PC-9 (cell line): ENCODE results near the gene SLC17A7. TPM values are rescaled to one million over a fixed set of nuclear protein-coding genes. Genes with fewer than 3 reads are reported as not detected.

Experiments
- BruUV-seq: library from RNA; stranded (reverse); fragments of 400-500 nt; replicated peaks from 2 replicates; lab custom pipeline; 2021; lab: Mats Ljungman, UMichigan
- CTCF ChIA-PET: fragments of 300-600 bp; sonication (Branson Sonifier 250); formaldehyde crosslinking; loops from one replicate; lab custom pipeline; 2022; ENCODE audit warnings: antibody characterized with exemption; lab: Charles Lee
- POLR2A ChIA-PET: fragments of 300-600 bp; sonication (Branson Sonifier 250); formaldehyde crosslinking; loops from one replicate; lab custom pipeline; 2022; ENCODE audit warnings: antibody characterized with exemption; ENCODE audit not compliant: unreplicated experiment; lab: Charles Lee
- DNase-seq, 2 experiments: peaks; one replicate each; pipeline versions ENCODE4 v3.0.0 to v3.0.0-alpha.2; 2015 to 2022; ENCODE audit warnings: mixed read lengths in 1 of 2
- H2AFZ ChIP-seq: fragments of 200-600 bp; sonication (generic); 2 replicates; pipeline ENCODE4 v1.8.1; 2017; ENCODE audit warnings: antibody characterized with exemption
- H3F3A ChIP-seq: fragments of 200-600 bp; sonication (generic); 2 replicates; pipeline ENCODE4 v1.8.1; 2017; ENCODE audit warnings: antibody characterized with exemption, mild to moderate bottlenecking, low read depth; ENCODE audit not compliant: insufficient read depth
- H3K27ac ChIP-seq: fragments of 200-600 bp; sonication (generic); 2 replicates; pipeline ENCODE4 v1.6.1; 2016; ENCODE audit warnings: mixed run types
- H3K27me3 ChIP-seq: fragments of 200-600 bp; sonication (generic); 2 replicates; pipeline ENCODE4 v1.6.1; 2016; ENCODE audit warnings: low read depth, mixed run types; ENCODE audit not compliant: insufficient read depth
- H3K36me3 ChIP-seq: fragments of 200-600 bp; sonication (generic); 2 replicates; pipeline ENCODE4 v1.6.1; 2016; ENCODE audit warnings: low read depth, mixed run types
- H3K4me1 ChIP-seq: fragments of 200-600 bp; sonication (generic); replicated peaks from 2 replicates; pipeline ENCODE4 v1.6.1; 2016; ENCODE audit warnings: mixed run types; ENCODE audit not compliant: insufficient read depth
- H3K4me2 ChIP-seq: fragments of 200-600 bp; sonication (generic); 2 replicates; pipeline ENCODE4 v1.6.1; 2017; ENCODE audit warnings: mixed run types
- H3K4me3 ChIP-seq: fragments of 200-600 bp; sonication (generic); 2 replicates; pipeline ENCODE4 v1.6.1; 2016; ENCODE audit warnings: mixed run types
- H3K79me2 ChIP-seq: fragments of 200-600 bp; sonication (generic); 2 replicates; pipeline ENCODE4 v1.6.1; 2017; ENCODE audit warnings: low read depth, mixed run types
- H3K9me2 ChIP-seq: fragments of 200-600 bp; sonication (generic); 2 replicates; pipeline ENCODE4 v1.8.1; 2017; ENCODE audit warnings: mild to moderate bottlenecking; ENCODE audit not compliant: insufficient read depth
- H3K9me3 ChIP-seq: fragments of 200-600 bp; sonication (generic); 2 replicates; pipeline ENCODE4 v1.8.1; 2016; ENCODE audit warnings: low read depth; ENCODE audit not compliant: insufficient read depth
- H4K20me1 ChIP-seq: fragments of 200-600 bp; sonication (generic); 2 replicates; pipeline ENCODE4 v1.8.1; 2017; ENCODE audit not compliant: insufficient read depth
- CTCF ChIP-seq: fragments of 200-600 bp; sonication (generic); conservative IDR thresholded peaks from 2 replicates; pipeline ENCODE4 v1.6.1; 2017; ENCODE audit warnings: mixed run types, antibody characterized with exemption, mild to moderate bottlenecking, moderate library complexity
- EZH2 ChIP-seq: fragments of 200-600 bp; sonication (generic); IDR thresholded peaks from 2 replicates; pipeline ENCODE4 v1.8.0; 2017; ENCODE audit warnings: antibody characterized with exemption, low read depth
- intact Hi-C: fragments of 100-400 bp; cut with micrococcal nuclease; formaldehyde crosslinking; loops from one replicate; pipeline ENCODE4 v1.10.0; 2022; ENCODE audit not compliant: unreplicated experiment
- total RNA-seq: library from RNA; stranded (reverse); gene quantifications from 2 replicates; pipeline ENCODE4 v1.2.3, GENCODE V29; 2021

Gene SLC17A7
- total RNA-seq, 1 experiment from 2014 or later = 0.68 TPM

- Histone ChIP-seq H3K9me3 (no peaks in the 10 kb centered on the region), H3K4me1 (peaks cover 18% of the 10 kb centered on the region), H4K20me1 (peaks cover 44% of the 10 kb centered on the region), H3K9me2 (no peaks in the 10 kb centered on the region), H3K79me2 (peaks cover 52% of the 10 kb centered on the region), H3K27ac (peak within 1 kb of the TSS; percentile 91), H3F3A (peaks cover 49% of the 10 kb centered on the region), H3K4me2 (peak within 1 kb of the TSS; percentile 96), H3K27me3 (no peaks in the 10 kb centered on the region), H2AFZ (peak within 1 kb of the TSS; percentile 88), H3K36me3 (peaks cover 48% of the 10 kb centered on the region), H3K4me3 (peak within 1 kb of the TSS; percentile 96)
- ChIA-PET POLR2A (interaction anchor here (0.6 kb wide), 1 partner anchor 511 kb away, joined by 7 read pairs; no protein-coding TSS in a partner anchor), CTCF (interaction anchor here (0.6 kb wide), 1 partner anchor 43 kb away, joined by 5 read pairs; no protein-coding TSS in a partner anchor)
- TSS peak; percentile 66 for BruUV-seq
- peak; percentile 97 to 99 for DNase-seq
- intact Hi-C loops = loop anchor here (1.0 to 2.0 kb wide), 3 partner anchors 9 to 389 kb away; partner anchors contain the start of genes AKT1S1, ALDH16A1, RPS11 and TBC1D17
- TF ChIP-seq EZH2 = no peak
- no peak for TF ChIP-seq CTCF
Measured at GRCh38 chr19:49487277-49488045, 46.1 kb upstream of the SLC17A7 start, which contains the start of gene RPL13A. RPL13A (plus strand) TSS chr19:49487608; CDS start chr19:49487630, 22 bp downstream.

- H3K27ac ChIP-seq = peak overlapping the region; percentile 80
Measured at GRCh38 chr19:49486710-49487276, 45.5 kb upstream of the SLC17A7 start.

More at GRCh38 chr19:49486710-49487276, 45.5 kb upstream of the SLC17A7 start:
- H3F3A ChIP-seq = peaks cover 42% of the 10 kb centered on the region
- peaks cover 52% of the 10 kb centered on the region for H3K79me2 ChIP-seq
- intact Hi-C loops = loop anchor here (1.0 to 2.0 kb wide), 3 partner anchors 10 to 390 kb away; partner anchors contain the start of genes AKT1S1, ALDH16A1, RPS11 and TBC1D17
- no peak for TF ChIP-seq EZH2
- TF ChIP-seq CTCF = no peak
- H3K4me3 ChIP-seq = peak overlapping the region; percentile 71
- peaks cover 38% of the 10 kb centered on the region for H4K20me1 ChIP-seq
- H3K27me3 ChIP-seq = no peaks in the 10 kb centered on the region
- ChIA-PET CTCF (no interaction called here), POLR2A (no interaction called here)
- no peaks in the 10 kb centered on the region for H3K9me3 ChIP-seq
- H3K9me2 ChIP-seq = no peaks in the 10 kb centered on the region
- peaks cover 41% of the 10 kb centered on the region for H3K36me3 ChIP-seq
- no peak for DNase-seq
- peak overlapping the region; percentile 88 for H2AFZ ChIP-seq
- H3K4me2 ChIP-seq = peak overlapping the region; percentile 96
- H3K4me1 ChIP-seq = peaks cover 18% of the 10 kb centered on the region
- TSS peak; percentile 90 for BruUV-seq
